Left hindlimb (tissue), 1 donor: ENCODE data around the gene B3GALNT1.
"Not testable (repeated sequence)": the region's sequence is repeated elsewhere in the genome, so short reads cannot be mapped to it uniquely, and the experiment has no call there.

Source experiments
- DNase-seq: peaks from one replicate; pipeline ENCODE4 v3.0.0-alpha.2; 2018

The B3GALNT1 gene

GRCh38 chr3:161072751-161073150 is 32.4 kb downstream of the B3GALNT1 start:
- DNase-seq: no peak

GRCh38 chr3:161072211-161072621 is 32.9 kb downstream of the B3GALNT1 start:
- no peak for DNase-seq

GRCh38 chr3:161070980-161071663 is 34.0 kb downstream of the B3GALNT1 start:
- DNase-seq: no peak

- DNase-seq: no peak
These were observed 34.8 kb downstream of the B3GALNT1 start for GRCh38 chr3:161070252-161070930.

GRCh38 chr3:161069511-161070251 is 35.5 kb downstream of the B3GALNT1 start:
- peak; percentile 47 for DNase-seq

- no peak for DNase-seq
These were observed 37.8 kb downstream of the B3GALNT1 start for GRCh38 chr3:161067335-161067734.

GRCh38 chr3:161066930-161067329 is 38.2 kb downstream of the B3GALNT1 start:
- DNase-seq: no peak

- no peak for DNase-seq
These were observed 40.7 kb downstream of the B3GALNT1 start for GRCh38 chr3:161064413-161064812.

GRCh38 chr3:161054860-161055604 is 50.1 kb downstream of the B3GALNT1 start:
- DNase-seq: no peak

- DNase-seq: no peak
These were observed 53.3 kb downstream of the B3GALNT1 start for GRCh38 chr3:161051856-161052255.

- DNase-seq: no peak
These were observed 54.2 kb downstream of the B3GALNT1 start for GRCh38 chr3:161050935-161051334.

GRCh38 chr3:161049683-161050248 is 55.4 kb downstream of the B3GALNT1 start:
- no peak for DNase-seq

GRCh38 chr3:161043336-161044035 is 61.7 kb downstream of the B3GALNT1 start:
- DNase-seq: no peak

- no peak for DNase-seq
These were observed 63.1 kb downstream of the B3GALNT1 start for GRCh38 chr3:161042023-161042501.

GRCh38 chr3:161038725-161039124 is 66.4 kb downstream of the B3GALNT1 start:
- no peak for DNase-seq

GRCh38 chr3:161035711-161036110 is 69.4 kb downstream of the B3GALNT1 start:
- DNase-seq: no peak

- not testable (repeated sequence) for DNase-seq
These were observed 70.1 kb downstream of the B3GALNT1 start for GRCh38 chr3:161034913-161035550.
